OCI-M2 (cell line): ENCODE data around the gene ELP2.
"Not testable (repeated sequence)": the region's sequence is repeated elsewhere in the genome, so short reads cannot be mapped to it uniquely, and the experiment has no call there.

ENCODE experiments used
- DNase-seq: peaks from one replicate; lab custom pipeline; 2025; ENCODE audit not compliant: unreplicated experiment; lab: John Stamatoyannopoulos, UW

Gene ELP2

GRCh38 chr18:36157441-36157840, 27.7 kb downstream of the ELP2 start:
- no peak for DNase-seq

GRCh38 chr18:36158266-36158867, 28.7 kb downstream of the ELP2 start:
- no peak for DNase-seq

GRCh38 chr18:36160959-36161371, 31.3 kb downstream of the ELP2 start:
- DNase-seq: no peak

- DNase-seq: no peak
These were observed 33.3 kb downstream of the ELP2 start for GRCh38 chr18:36162981-36163380.

- no peak for DNase-seq
These were observed 38.1 kb downstream of the ELP2 start for GRCh38 chr18:36167692-36168218.

- not testable (repeated sequence) for DNase-seq
These were observed 38.6 kb downstream of the ELP2 start for GRCh38 chr18:36168296-36168695.

GRCh38 chr18:36169938-36170337, 40.2 kb downstream of the ELP2 start:
- no peak for DNase-seq

GRCh38 chr18:36175481-36175880, 45.8 kb downstream of the ELP2 start:
- DNase-seq: no peak

- no peak for DNase-seq
These were observed 46.5 kb downstream of the ELP2 start for GRCh38 chr18:36176177-36176584.

GRCh38 chr18:36176711-36177110, 47.0 kb downstream of the ELP2 start:
- no peak for DNase-seq

- DNase-seq: no peak
These were observed 48.2 kb downstream of the ELP2 start for GRCh38 chr18:36177913-36178312.

GRCh38 chr18:36179562-36180355, 50.1 kb downstream of the ELP2 start:
- no peak for DNase-seq

GRCh38 chr18:36181441-36181840, 51.7 kb downstream of the ELP2 start:
- DNase-seq: no peak

GRCh38 chr18:36181898-36182506, 52.3 kb downstream of the ELP2 start:
- no peak for DNase-seq

GRCh38 chr18:36183033-36183432, 53.3 kb downstream of the ELP2 start:
- DNase-seq: no peak

- DNase-seq: no peak
These were observed 54.3 kb downstream of the ELP2 start for GRCh38 chr18:36183987-36184386.

- DNase-seq: no peak
These were observed 55.5 kb downstream of the ELP2 start for GRCh38 chr18:36185157-36185556.

GRCh38 chr18:36185901-36186460, 56.3 kb downstream of the ELP2 start:
- DNase-seq: no peak

- DNase-seq: no peak
These were observed 56.9 kb downstream of the ELP2 start for GRCh38 chr18:36186461-36187192.

GRCh38 chr18:36187193-36187825, 57.6 kb downstream of the ELP2 start, which contains the start of gene MOCOS:
TSS of gene MOCOS (plus strand) at chr18:36187497. CDS start at chr18:36187540, 43 bp downstream.
- DNase-seq: no peak
